Caco-2 (cell line): ENCODE results near the gene EVA1A. TPM values are rescaled to one million over a fixed set of nuclear protein-coding genes. Genes with fewer than 3 reads are reported as not detected.

Source experiments
- BruUV-seq: library from RNA; stranded (reverse); fragments of 400-500 nt; replicated peaks from 2 replicates; lab custom pipeline; 2021; lab: Mats Ljungman, UMichigan
- CTCF ChIA-PET: fragments of 300-600 bp; sonication (Branson Sonifier 250); formaldehyde crosslinking; loops from one replicate; lab custom pipeline; 2022; ENCODE audit warnings: antibody characterized with exemption; lab: Charles Lee
- POLR2A ChIA-PET: fragments of 300-600 bp; sonication (Branson Sonifier 250); formaldehyde crosslinking; loops from one replicate; lab custom pipeline; 2022; ENCODE audit warnings: antibody characterized with exemption; lab: Charles Lee
- DNase-seq, 2 experiments: peaks; one replicate each; pipeline versions ENCODE4 v3.0.0 to v3.0.0-alpha.2; 2020 to 2022
- H3K27me3 ChIP-seq: replicated peaks from 2 replicates; pipeline ENCODE4 v1.6.0; 2011; ENCODE audit warnings: low read length; ENCODE audit not compliant: control insufficient read depth, insufficient read depth
- H3K36me3 ChIP-seq: 2 replicates; pipeline ENCODE4 v1.5.1; 2011; ENCODE audit warnings: low read length; ENCODE audit not compliant: control insufficient read depth, insufficient read depth
- H3K4me1 ChIP-seq: fragments of 250-450 bp; sonication (Bioruptor Pico); 2 replicates; pipeline ENCODE4 v1.5.1; 2020; ENCODE audit warnings: mild to moderate bottlenecking
- H3K4me3 ChIP-seq: 2 replicates; pipeline ENCODE4 v1.5.1; 2011; ENCODE audit warnings: low read depth, mild to moderate bottlenecking, control low read depth, low read length
- H3K9me3 ChIP-seq: fragments of 250-450 bp; sonication (Bioruptor Pico); 2 replicates; pipeline ENCODE4 v1.5.1; 2020; ENCODE audit warnings: mild to moderate bottlenecking, moderate library complexity
- H3K27ac Mint-ChIP-seq: one replicate; pipeline ENCODE4 v1.8.0; 2022; ENCODE audit warnings: mixed read lengths; ENCODE audit not compliant: unreplicated experiment
- H3K27me3 Mint-ChIP-seq: one replicate; pipeline ENCODE4 v1.8.0; 2022; ENCODE audit warnings: mixed read lengths; ENCODE audit not compliant: insufficient read depth, unreplicated experiment
- H3K36me3 Mint-ChIP-seq: one replicate; pipeline ENCODE4 v1.8.0; 2022; ENCODE audit warnings: mild to moderate bottlenecking, mixed read lengths; ENCODE audit not compliant: insufficient read depth, unreplicated experiment
- H3K4me1 Mint-ChIP-seq: one replicate; pipeline ENCODE4 v1.8.0; 2022; ENCODE audit warnings: low read depth, mixed read lengths; ENCODE audit not compliant: unreplicated experiment
- H3K4me3 Mint-ChIP-seq: one replicate; pipeline ENCODE4 v1.8.0; 2022; ENCODE audit warnings: mild to moderate bottlenecking, moderate library complexity, mixed read lengths; ENCODE audit not compliant: unreplicated experiment
- H3K9me3 Mint-ChIP-seq: one replicate; pipeline ENCODE4 v1.8.0; 2022; ENCODE audit warnings: mixed read lengths; ENCODE audit not compliant: unreplicated experiment
- CTCF ChIP-seq, 2 experiments: fragments of 200-600 bp in 1 of 2; IDR thresholded peaks; 1 replicate in 1 of 2; 2 replicates in 1 of 2; pipeline versions ENCODE4 v1.5.1 to v1.8.0; 2011 to 2022; ENCODE audit warnings: antibody characterized with exemption in 1 of 2, control low read depth in 1 of 2, inconsistent platforms in 1 of 2, low read depth in 1 of 2, low read length in 1 of 2, mild to moderate bottlenecking in 1 of 2, moderate library complexity in 1 of 2; ENCODE audit not compliant: insufficient read depth in 1 of 2, severe bottlenecking in 1 of 2, unreplicated experiment in 1 of 2
- intact Hi-C: fragments of 100-400 bp; cut with micrococcal nuclease; formaldehyde crosslinking; loops from one replicate; pipeline ENCODE4 v1.10.0; 2022; ENCODE audit not compliant: unreplicated experiment
- total RNA-seq: library from RNA; stranded (reverse); gene quantifications from 2 replicates; pipeline ENCODE4 v1.2.3, GENCODE V29; 2022

The EVA1A gene
- total RNA-seq, 1 experiment from 2014 or later, result 0.25 TPM

- no peak for DNase-seq
- no TSS peak for BruUV-seq
- no peaks in the 10 kb centered on the region; the same call in 1 of the 2 replicates for H3K27me3 ChIP-seq
- no peaks in the 10 kb centered on the region for H3K9me3 Mint-ChIP-seq
- peaks cover 11% of the 10 kb centered on the region; the same call in 1 of the 2 replicates for H3K4me1 ChIP-seq
- H3K36me3 Mint-ChIP-seq, result no peaks in the 10 kb centered on the region
- TF ChIP-seq CTCF (IDR thresholded peaks at IDR 0.05; ENCODE audit: insufficient read depth in 1 of 2, low read depth in 1 of 2, low read length in 1 of 2, severe bottlenecking in 1 of 2, unreplicated experiment in 1 of 2), result no peak
- no peak overlapping the region for H3K4me3 Mint-ChIP-seq
- H3K27me3 Mint-ChIP-seq, result peaks cover 20% of the 10 kb centered on the region
- H3K4me3 ChIP-seq, result no peak overlapping the region
- peaks cover 9% of the 10 kb centered on the region for H3K4me1 Mint-ChIP-seq
- no peaks in the 10 kb centered on the region for H3K9me3 ChIP-seq
- no peak overlapping the region for H3K27ac Mint-ChIP-seq
- intact Hi-C loops, result loop anchor here (1.0 to 5.0 kb wide), 3 partner anchors 35 to 145 kb away; no protein-coding TSS in a partner anchor
- POLR2A ChIA-PET, result no interaction called here
- H3K36me3 ChIP-seq, result no peaks in the 10 kb centered on the region
- CTCF ChIA-PET, result no interaction called here
These were observed 48.6 kb upstream of the EVA1A start for GRCh38 chr2:75609334-75609689.

- CTCF ChIA-PET, result interaction anchor here (0.6 to 1.4 kb wide), 7 partner anchors 9 to 493 kb away, joined by 3 to 6 read pairs (median 3); no protein-coding TSS in a partner anchor
- no peaks in the 10 kb centered on the region for H3K9me3 ChIP-seq
- TF ChIP-seq CTCF (IDR thresholded peaks at IDR 0.05; ENCODE audit: insufficient read depth in 1 of 2, low read depth in 1 of 2, low read length in 1 of 2, severe bottlenecking in 1 of 2, unreplicated experiment in 1 of 2), result peak; percentile 91 to 96
- H3K4me3 ChIP-seq, result peak overlapping the region; percentile 22
- H3K4me1 ChIP-seq, result peaks cover 11% of the 10 kb centered on the region; the same call in 1 of the 2 replicates
- DNase-seq, result peak; percentile 64 to 74
- Mint-ChIP-seq H3K4me3 (peak overlapping the region; percentile 38), H3K36me3 (no peaks in the 10 kb centered on the region), H3K4me1 (peaks cover 9% of the 10 kb centered on the region), H3K27me3 (peaks cover 20% of the 10 kb centered on the region), H3K27ac (no peak overlapping the region), H3K9me3 (no peaks in the 10 kb centered on the region)
- POLR2A ChIA-PET, result no interaction called here
- intact Hi-C loops, result loop anchor here (1.0 to 5.0 kb wide), 3 partner anchors 35 to 145 kb away; no protein-coding TSS in a partner anchor
- H3K36me3 ChIP-seq, result no peaks in the 10 kb centered on the region
- BruUV-seq, result no TSS peak
- no peaks in the 10 kb centered on the region; the same call in 1 of the 2 replicates for H3K27me3 ChIP-seq
These were observed 48.1 kb upstream of the EVA1A start for GRCh38 chr2:75608684-75609333.

- H3K4me1 Mint-ChIP-seq, result peaks cover 9% of the 10 kb centered on the region
- Histone ChIP-seq H3K9me3 (no peaks in the 10 kb centered on the region), H3K4me3 (no peak overlapping the region), H3K4me1 (peaks cover 11% of the 10 kb centered on the region; the same call in 1 of the 2 replicates), H3K36me3 (no peaks in the 10 kb centered on the region), H3K27me3 (no peaks in the 10 kb centered on the region; the same call in 1 of the 2 replicates)
- H3K4me3 Mint-ChIP-seq, result no peak overlapping the region
- intact Hi-C loops, result loop anchor here (5.0 kb wide), 1 partner anchor 126 kb away; no protein-coding TSS in a partner anchor
- peaks cover 20% of the 10 kb centered on the region for H3K27me3 Mint-ChIP-seq
- BruUV-seq, result no TSS peak
- no peak for TF ChIP-seq CTCF (IDR thresholded peaks at IDR 0.05; ENCODE audit: insufficient read depth in 1 of 2, low read depth in 1 of 2, low read length in 1 of 2, severe bottlenecking in 1 of 2, unreplicated experiment in 1 of 2)
- no peaks in the 10 kb centered on the region for H3K9me3 Mint-ChIP-seq
- no peaks in the 10 kb centered on the region for H3K36me3 Mint-ChIP-seq
- no peak for DNase-seq
- H3K27ac Mint-ChIP-seq, result no peak overlapping the region
- ChIA-PET POLR2A (no interaction called here), CTCF (interaction anchor here (0.6 to 1.4 kb wide), 7 partner anchors 8 to 493 kb away, joined by 3 to 6 read pairs (median 3); no protein-coding TSS in a partner anchor)
These were observed 47.4 kb upstream of the EVA1A start for GRCh38 chr2:75607988-75608683.
